Stimulated activated CD8-positive, alpha-beta memory T cell treated with anti-CD3 and anti-CD28 coated beads, Interleukin-12 subunit alpha, Interleukin-12 subunit beta, amount 100 ng/mL, for 1 hour (primary cell): ENCODE measurements around the gene NFKB2.

Source experiments
- DNase-seq: peaks from one replicate; pipeline ENCODE4 v3.0.0-alpha.2; 2020; ENCODE audit warnings: low read depth

Gene NFKB2

DNA sequence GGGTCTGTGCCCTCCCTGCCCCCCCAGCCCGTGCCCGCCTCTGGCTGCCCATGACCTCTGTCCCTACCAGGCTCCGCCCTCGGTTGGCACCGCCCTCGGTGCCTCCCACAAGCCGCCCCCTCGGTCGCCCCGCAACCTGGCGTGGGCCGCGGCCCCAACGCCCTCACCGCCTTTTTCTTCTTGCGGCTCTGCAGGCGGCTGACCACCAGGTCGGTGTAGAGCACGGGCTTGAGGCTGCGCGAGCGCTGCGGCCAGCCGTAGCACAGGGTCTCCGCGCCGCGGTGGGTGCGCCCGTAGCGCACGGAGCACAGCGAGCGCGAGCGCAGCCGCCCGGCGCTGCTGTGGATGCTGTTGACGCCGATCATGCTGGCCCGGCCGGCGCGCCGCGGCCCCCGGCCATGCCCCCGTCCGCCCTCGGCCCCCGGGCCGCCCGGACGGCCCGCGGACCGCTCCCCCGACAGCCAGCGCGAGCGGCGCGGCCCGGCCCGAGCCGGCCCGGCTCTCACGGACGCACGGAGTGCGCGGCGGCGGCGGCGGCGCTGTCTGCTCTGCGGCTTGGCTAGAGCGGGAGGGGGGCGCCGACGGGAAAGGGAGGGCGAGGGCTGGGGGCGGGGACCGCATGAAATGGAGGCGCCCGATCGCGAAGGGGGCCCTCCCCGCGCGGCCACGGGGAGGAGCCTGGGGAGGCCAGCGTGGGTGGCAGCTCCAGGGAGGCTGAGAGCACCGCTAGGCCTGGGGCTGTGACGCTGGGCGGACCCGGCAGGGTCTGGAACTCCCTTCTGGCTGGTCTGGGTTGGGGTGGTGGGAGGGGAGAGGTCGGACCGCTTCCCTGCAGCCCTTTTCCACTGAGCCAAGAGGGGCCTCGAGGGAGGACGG is 13.5 kb downstream of the NFKB2 start:
- DNase-seq, result peak; percentile 49

DNA sequence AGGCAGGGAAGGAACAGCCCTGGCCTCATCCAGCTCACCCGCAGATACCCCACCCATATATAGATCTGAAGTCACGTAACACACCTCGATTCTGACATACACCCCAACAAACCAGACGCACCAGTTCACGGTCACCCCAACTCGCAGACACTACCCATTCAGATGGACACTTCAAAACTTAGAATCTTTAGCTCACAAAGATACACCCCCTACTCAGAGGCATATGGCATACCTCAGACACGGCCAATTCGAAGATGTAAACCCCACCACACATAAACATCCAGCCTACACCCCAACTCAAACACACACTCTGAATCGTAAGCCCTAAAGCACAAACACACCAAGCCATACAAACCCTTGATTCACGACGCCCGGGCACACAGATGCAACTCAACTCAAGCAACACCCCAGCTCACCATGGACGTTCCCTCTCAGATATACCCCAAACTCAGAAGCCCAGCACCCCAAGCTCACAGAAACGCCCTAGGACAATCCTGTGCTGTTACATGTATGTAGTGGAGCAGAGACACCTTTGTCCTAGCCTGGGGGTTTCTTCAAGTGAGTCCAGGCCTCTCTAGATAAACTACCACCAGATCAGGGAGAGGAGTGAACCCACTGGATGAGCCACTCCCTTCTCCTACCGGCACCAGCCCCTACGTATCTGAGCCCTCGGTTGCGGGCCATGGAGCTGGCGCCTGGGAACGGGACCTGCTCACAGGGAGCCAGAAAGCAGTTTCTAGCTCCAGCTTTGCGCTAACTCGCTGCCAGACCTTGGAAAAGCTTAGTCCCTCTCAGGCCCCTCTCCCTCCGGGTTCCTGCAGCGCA is 14.3 kb downstream of the NFKB2 start:
- no peak for DNase-seq

DNA sequence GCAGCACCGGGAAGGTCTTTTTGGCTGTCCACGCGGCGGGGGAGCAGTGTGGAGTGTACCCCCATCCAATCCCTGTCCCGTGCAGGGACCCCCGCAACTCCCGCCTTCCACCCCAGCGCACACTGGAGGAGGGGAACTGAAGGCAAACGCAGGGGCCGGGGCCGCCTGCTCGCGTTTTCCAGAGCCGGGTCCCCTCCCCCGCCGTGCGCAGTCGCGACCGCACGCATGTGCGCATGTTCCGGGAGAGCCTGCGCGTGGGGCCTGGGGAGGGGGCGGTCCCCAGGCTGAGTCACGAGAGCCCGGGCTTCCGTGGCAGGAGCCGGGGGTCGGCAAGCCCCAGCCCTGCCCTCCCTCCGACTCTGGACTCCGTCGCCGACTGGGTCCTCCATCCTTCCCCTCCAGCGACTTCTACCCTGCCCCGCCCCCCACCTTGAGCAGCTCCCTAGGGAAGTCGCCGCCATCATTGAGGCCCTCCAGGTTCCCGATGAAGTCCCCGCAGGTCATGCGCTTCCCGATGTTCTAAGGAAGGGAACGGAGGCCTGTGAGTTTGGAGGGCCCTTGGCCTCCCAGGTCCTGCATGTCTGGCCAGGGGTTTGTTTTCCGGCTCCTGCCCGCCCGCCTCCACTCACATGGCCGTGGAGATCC is 15.0 kb downstream of the NFKB2 start:
- DNase-seq, result no peak

DNA sequence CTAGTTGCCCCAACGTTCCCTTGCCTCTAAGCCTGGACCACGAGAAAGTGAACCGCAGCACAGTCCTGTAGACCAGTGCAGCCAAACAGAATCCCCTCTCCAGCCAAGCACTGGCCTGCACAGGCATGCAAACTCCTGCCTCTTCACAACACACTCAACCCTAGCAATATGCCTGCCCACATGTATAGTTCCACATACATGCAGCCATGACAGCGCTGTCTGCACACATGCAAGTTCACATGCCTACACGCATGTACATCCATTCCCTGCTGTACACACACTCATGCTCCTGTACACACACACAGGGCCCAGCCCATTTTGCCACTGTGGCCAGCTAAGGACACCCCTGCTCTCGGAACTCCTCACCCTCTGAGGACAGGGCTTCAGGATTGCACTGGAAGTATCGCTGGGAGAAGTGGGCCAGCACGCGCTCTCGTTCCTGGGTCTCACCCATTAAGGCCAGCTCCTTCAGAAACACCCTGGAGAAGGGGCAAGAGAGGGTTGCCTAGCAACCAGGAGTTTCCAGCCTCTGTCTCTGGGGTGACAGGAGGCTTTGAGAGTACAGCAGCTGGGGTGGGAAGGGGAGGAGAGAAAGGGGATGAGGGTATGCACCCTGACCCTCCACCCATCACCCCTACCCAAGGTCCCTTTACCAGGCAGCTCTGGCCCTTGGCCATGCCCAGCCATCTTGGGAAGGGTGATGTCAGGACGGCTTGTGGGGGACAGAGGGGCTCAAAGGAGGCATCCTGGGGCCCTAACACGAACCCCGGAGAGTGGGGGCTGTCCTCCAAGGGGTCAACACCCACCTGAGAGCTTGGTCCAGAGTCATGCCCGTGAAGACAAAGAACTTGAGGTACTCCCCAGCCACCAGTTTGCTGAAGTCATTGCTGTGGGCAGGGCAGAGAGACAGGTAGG is 16.1 kb downstream of the NFKB2 start:
- DNase-seq, result no peak

DNA sequence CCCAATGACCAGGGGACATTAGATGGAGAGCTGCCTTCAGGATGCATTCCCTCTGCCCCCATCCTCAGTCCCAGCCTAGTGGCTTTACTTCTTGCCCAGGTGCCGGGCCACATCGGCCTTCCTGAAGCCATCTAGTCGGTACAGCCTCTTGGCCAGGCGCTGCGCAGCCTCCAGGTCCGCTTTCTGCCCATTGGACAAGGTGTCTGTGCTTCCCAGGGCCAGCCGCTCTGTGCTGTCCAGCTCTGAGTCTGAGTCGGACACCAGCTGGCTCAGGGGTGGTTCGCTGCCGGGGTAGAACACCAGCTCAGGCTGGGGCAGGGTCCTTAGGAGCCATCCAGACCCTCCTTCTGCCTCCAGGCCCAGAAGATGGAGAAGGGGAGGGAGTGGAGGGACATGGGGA is 16.8 kb downstream of the NFKB2 start:
- no peak for DNase-seq

DNA sequence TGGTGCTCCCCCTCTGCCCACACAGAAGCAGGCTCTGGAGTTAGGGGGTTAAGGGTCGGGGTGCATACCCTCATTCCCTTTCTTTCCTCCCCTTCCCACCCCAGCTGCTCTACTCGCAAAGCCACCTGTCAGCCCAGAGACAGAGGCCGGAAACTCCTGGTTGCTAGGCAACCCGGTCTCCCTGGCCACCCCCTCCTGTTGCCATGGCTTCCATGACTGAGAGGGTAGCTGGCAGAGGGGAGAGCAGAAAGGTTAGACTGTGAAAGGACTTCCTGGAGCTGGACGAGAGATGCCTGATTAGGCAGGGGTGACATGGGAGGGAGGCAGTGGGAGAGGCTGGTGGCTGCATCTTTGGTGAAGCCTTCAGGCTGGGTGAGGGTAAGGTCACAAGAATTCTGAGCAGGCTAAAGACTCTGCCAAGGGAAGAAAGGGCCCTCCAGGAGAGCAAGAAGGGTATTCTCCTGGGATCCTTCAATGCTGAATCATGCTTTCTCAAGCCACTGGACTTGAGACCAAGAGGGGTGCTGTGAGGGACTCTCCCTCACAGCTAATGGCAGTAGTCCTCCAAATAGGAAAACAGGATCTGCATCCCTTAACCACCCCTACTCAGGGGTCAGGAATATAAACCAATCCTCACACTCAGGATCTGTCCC is 17.7 kb downstream of the NFKB2 start:
- no peak for DNase-seq

DNA sequence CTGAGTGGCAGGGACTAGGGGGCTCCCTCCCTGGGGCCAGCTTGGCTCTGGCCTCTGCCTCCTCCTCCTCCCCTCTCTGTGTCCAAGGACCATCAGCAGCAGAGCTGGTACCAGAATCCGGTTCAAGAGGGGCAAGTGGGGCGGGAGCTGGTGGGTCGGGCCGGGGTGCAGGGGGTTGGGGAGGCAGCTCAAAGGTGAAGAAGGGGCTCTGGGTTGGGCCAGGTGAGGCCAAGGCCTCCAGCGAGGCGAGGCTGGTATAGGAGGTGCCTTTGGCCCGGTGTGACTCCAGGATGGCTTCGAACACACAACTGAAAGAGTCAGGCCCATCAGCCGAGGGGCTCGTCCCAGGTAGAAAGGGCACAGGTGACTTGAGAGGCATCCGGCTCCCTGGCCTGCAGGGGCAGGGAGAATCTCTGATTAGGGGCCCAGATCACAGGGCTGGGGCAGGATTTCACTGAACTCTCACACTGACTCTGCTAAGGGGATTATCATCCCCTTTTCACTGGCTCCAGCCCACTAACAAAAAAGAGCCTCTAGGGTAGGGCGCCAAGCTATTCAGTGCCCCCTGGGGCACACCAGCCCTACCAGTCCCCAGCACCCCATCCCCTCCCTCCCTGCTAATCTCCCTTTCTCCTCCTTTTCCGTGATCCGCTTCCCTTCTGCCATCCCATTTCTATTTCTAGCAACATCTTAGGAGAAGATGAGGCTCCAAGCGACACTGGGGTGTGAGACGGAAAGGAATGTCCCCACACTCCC is 18.5 kb downstream of the NFKB2 start:
- no peak for DNase-seq

DNA sequence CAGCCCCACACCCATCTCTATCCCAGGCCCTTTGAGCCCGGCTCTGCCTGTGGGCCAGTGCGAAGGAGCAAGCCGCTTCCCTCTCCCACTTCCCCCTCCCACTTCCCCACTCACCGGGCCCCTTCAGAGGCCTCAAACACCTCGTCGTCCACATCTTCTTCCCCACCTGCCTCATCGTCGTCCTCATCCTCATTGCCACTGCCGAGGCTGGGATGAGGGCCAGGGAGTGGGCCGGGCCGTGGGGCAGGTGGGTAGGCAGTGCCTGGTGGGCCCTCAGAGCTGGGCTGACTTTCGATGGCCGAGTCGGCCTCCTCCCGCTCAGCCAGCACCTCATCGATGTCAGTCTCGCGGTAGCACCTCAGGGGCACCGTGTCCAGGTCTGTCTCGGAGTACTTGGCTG is 19.2 kb downstream of the NFKB2 start:
- DNase-seq, result no peak

DNA sequence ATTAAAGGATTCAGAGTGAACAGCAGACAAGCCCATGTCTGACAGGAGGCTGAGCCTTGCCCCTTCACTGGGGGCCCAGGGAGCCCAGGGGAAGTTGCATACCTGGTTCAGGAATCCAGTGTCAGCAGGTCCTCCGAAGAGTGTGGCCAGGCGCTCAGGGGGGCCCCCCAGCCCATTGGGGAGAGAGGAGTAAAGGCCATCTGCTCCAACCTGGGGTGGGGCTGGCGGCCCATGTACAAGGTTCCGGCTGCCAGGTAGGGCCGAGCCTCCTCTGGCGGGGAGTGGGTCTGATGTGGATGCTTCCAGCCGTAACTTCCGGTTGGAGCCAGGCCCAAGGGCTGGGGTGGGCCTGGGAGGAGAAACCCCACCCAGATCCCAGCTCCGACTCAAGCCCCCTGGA is 20.8 kb downstream of the NFKB2 start:
- no peak for DNase-seq

DNA sequence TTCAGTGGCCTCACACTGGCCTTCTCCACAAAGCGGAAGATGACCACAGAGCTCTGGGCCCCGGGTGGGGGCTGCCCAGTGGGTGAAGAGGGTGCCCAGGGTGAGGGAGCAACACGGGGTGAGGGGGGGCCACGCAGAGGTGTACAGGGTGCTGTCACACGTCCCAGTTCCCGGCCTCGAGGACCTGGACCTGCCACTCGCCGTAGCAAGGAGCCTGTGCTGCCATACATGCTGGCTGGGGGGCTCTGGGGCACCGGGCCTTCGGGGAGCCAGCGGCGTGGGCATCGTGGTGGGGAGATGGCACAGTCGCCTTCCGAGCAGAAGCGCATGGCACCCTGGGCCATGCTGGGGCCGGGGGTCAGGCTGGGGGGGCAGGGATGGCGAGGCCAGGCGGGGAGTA is 21.2 kb downstream of the NFKB2 start:
- DNase-seq, result no peak

DNA sequence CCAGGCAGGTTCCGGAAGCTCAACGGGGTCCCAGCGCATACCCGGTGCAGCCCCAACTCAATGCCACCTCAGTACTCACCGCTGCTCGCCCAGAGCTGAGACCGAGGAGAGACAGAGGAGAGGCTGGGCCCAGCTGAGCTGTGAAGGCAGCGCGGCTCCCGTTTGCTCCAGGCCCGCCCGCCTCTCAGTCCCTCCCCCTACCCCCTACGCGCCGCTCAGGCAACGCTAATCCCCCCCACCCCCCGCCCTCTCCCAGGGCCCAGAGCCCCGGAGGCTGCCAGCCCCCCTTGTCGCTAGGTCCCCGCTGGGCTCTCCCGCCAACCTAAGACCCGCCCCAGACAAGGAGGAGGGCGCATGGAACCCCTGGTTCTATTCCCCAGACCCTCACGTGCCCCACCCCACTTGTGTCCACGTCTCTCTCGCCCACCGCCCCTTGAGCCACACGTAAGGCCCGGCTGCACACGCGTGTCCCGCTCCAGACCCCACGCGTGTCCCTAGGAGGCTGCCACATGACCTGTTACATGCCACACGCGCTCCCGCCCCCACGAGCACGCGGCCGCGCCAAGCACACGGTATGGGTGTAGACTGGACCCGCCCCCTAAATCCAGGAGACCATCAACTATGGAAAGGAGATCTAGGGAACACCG is 23.2 kb downstream of the NFKB2 start, which contains the start of gene PSD:
Gene PSD, minus strand, starts transcription at position 164 of the 647 bp plus-strand sequence. CDS start 1,747 bp downstream, outside the sequence.
- no peak for DNase-seq

DNA sequence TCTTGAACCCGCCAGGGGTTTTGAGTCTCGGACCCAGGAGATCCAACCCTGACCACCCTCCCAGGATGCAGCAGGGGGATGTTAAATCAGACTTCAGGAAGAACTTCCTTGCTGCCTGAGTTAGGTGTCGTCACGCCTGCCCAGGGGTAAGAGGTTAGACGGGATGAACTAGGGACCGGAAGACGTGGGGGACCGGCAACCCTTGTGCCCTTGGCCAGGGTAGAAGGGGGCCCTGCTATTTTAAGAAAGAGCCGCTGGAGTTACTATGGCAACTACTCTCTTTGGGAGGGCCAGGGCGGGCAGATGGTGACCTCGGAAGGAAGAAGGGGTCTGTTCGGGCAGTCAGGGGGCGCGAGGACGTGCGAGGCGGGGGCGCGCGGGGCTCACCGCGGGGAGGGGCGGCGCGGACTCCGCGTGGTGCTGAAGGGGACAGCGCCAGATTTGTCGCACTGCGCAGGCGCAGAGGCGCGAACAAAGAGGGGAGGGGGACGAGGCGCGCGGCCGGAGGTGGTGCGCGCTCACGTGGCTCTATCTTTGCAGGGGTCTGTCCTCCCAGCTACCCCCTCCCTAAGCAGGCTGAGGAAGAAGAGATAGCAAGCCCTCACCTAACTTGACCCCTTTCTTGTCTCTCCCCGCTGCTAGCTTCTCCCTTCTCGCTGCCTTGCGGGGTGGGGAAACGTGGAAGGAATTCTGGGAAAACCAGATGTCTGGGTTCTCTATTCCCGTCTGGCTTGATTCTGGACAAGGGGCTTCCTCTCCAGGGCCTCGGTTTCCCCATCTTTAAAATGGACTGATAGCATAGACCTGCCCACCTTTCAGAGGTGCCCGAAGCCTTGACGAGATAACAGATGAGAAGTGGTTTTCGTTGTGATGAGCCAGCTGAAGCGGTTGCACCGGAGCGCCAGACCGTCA is 24.0 kb downstream of the NFKB2 start:
- peak; percentile 57 for DNase-seq

DNA sequence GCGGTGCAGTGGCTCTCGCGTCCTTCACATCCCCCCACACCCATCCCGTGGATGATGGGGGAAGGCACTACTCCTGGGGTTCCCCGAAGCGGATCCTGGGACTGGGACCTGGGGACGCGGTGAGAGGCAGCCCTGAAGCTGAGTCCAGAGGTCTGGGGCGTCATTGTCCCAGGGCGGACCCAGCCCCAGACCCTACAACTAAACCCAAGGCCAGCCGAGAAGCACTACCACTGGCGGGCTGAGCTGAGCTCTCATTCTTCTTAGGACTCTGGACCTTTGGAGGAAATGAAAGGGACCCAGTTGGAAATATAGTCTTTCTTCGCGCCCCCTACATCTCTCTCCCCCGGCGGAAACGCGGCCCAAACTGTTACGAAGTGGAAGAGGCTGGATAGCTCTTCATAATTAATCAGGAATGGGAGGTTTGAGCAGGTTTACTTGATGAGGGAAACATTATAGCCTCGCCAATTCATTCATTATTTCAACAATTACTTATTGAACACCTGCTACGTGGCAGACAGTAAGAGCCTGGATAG is 24.7 kb downstream of the NFKB2 start:
- DNase-seq, result no peak

DNA sequence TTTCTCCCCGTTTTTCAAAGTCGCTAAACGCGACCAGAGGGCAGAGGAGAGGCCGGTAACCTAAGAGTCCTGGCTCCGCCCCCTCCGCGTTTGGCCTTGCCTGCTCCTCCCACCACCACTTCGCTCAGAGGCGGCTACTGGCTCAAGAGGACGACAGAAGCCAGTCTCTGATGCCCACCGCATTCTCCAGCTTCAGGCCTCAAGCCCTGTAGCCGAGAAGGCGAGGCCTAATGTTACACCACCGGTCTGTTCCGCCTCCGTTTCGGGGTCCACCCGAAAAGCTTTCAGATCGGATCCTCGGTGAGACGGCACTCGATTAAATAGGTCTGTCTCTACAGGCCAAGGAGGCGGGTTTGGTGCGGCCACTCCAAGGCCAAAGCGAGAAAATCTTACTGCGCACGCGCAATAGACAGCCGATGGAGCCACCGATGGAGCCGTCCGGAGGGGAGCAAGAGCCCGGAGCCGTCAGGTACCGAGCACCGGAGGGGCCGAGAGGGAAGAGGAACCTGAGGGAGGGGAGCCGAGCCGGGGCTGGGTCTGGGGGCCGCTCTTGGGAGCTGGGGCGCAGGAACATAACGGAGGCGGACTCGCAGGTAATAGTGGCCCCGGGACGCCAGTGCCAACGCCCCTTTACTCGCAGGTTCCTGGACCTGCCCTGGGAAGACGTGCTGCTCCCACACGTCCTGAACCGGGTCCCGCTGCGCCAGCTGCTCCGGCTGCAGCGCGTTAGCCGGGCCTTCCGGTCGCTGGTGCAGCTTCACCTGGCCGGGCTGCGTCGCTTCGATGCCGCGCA is 25.4 kb downstream of the NFKB2 start, which contains the start of gene FBXL15:
Gene FBXL15, plus strand, starts transcription at position 123 of the 793 bp plus-strand sequence. Its CDS starts 294 bp downstream, at position 417.
- DNase-seq, result peak; percentile 95

DNA sequence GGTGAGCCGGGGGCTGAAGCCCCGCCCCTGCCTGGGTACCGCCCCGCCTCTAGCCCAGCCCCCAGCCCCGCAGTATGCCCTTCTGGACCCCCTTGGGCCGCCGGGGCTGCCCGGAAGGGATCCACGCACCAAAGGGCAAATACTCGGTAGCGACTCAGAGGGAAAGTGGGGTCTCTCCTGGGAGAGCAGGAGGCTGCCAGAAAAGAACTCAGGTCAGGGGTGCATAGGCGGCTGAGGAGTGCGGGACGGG is 25.9 kb downstream of the NFKB2 start:
- DNase-seq, result no peak

DNA sequence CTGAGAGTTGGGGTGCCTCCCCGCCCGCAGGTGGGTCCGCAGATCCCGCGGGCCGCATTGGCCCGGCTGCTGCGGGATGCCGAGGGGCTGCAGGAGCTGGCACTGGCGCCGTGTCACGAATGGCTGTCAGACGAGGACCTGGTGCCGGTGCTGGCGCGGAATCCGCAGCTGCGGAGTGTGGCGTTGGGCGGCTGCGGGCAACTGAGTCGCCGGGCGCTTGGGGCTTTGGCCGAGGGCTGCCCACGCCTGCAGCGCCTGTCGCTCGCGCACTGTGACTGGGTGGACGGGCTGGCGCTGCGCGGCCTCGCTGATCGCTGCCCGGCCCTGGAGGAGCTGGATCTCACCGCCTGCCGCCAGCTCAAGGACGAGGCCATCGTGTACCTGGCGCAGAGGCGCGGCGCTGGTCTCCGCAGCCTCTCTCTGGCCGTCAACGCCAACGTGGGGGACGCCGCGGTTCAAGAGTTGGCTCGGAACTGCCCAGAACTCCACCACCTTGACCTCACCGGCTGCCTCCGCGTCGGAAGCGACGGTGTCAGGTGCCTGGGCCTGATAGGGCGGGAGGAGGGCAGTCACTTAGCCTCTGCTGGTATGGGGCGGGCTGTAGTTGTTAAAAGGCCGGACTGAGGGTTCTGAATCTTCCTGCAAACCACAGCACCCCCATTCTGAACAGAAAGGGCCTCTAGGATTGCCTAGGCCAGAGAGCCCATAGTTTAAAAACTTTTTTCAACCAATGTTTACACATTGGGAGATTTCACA is 26.4 kb downstream of the NFKB2 start:
- DNase-seq, result no peak

DNA sequence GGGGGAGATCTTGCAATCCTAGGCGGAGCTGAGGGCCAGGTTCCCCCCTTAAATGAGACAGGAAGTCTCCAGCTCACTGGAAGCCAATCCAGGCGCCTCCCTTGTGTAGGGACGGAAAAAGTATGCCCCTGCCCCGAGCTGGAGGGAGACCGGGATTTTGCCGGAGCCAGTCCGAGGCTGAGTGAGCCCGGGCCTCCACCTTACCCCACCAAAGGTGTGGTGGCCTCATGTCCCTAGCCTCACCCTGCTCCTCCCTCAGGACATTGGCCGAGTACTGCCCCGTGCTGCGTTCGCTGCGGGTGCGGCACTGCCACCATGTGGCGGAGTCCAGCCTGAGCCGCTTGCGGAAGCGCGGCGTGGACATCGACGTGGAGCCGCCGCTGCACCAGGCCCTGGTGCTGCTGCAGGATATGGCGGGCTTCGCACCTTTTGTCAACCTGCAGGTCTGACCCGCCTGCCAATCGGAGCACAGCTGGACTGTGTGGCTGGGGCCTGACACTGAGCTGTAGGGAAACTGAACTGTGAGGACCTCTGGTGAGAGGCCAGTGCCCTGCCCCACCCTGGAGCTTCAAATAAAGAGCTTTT is 27.1 kb downstream of the NFKB2 start:
- DNase-seq, result no peak
